ENCODE data around the gene ZNF555. TPM values are rescaled to one million over a fixed set of nuclear protein-coding genes. Genes with fewer than 3 reads are reported as not detected.
A peak's percentile ranks its signal among the peaks of the same experiment; 100 is the strongest.

The ZNF555 gene
- total RNA-seq, 1 donor from 2014 or later, result 15.7 TPM

DNA sequence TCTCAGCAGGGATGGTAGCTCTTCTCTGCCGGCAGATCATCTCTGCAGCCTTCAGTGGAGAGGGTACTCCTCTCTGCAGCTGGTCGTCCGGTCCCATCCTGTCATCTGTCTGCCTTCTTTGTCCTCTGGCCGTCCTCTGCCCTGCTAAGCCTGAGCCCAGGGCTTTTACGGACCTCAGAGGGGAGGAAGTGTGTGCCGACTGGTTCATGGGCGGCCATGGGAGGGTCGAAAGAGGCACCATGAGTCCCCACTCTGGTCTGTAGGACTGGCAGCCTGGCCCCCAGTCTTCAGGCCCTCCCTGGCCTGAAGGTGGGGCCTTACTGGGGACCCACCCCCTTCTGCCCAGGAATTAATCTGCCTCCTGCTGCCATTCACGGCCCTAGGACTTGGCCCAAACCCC lies 17.6 kb upstream of the ZNF555 start:
- Histone ChIP-seq H3K27ac (ENCODE audit: low read depth, low read length) (no peak overlapping the region), H3K4me1 (ENCODE audit: control insufficient read depth in 3 of 3, insufficient read depth in 3 of 3, low read length in 3 of 3) (peaks cover 6 to 8% (median 8%) of the 10 kb centered on the region in 3 donors), H3K36me3 (ENCODE audit: control insufficient read depth in 3 of 3, insufficient read depth in 3 of 3, low read length in 3 of 3) (peaks cover 18 to 36% (median 25%) of the 10 kb centered on the region in 3 donors), H3K4me3 (ENCODE audit: low read length in 3 of 3) (no peak overlapping the region), H3K9me3 (ENCODE audit: control insufficient read depth in 3 of 3, low read length in 3 of 3) (peaks cover 0 to 1% (median 0%) of the 10 kb centered on the region in 3 donors), H3K27me3 (ENCODE audit: control insufficient read depth in 3 of 3, insufficient read depth in 3 of 3, low read length in 3 of 3) (no peaks in the 10 kb centered on the region), H3K9ac (ENCODE audit: low read depth in 1 of 3, low read length in 3 of 3) (no peak overlapping the region)

DNA sequence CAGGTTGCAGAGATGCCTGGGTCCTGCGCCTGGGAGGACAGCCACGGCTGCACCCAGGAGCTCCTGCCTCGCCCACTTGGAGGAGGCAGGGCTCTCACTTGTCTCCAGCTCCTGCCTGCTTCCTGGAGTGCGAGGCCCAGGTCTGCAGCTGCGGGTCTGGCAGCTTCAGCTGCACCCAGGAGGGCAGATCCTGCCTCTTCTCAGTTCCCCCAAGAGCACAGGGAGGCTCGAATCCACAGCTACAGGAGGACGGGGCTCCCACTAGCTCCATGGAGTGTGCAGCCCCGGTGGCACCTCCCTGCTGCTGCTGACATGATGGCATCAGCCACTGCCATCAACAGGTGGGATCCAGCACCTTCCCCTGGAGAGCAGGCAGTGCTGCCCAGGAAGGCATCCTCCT lies 17.1 kb upstream of the ZNF555 start:
- peaks cover 6 to 8% (median 8%) of the 10 kb centered on the region in 3 donors for H3K4me1 ChIP-seq (ENCODE audit: control insufficient read depth in 3 of 3, insufficient read depth in 3 of 3, low read length in 3 of 3)
- H3K36me3 ChIP-seq (ENCODE audit: control insufficient read depth in 3 of 3, insufficient read depth in 3 of 3, low read length in 3 of 3), result peaks cover 21 to 39% (median 26%) of the 10 kb centered on the region in 3 donors
- no peak overlapping the region for H3K4me3 ChIP-seq (ENCODE audit: low read length in 3 of 3)
- H3K9me3 ChIP-seq (ENCODE audit: control insufficient read depth in 3 of 3, low read length in 3 of 3), result peaks cover 0 to 2% (median 0%) of the 10 kb centered on the region in 3 donors
- H3K27ac ChIP-seq (ENCODE audit: low read depth, low read length), result no peak overlapping the region
- no peaks in the 10 kb centered on the region for H3K27me3 ChIP-seq (ENCODE audit: control insufficient read depth in 3 of 3, insufficient read depth in 3 of 3, low read length in 3 of 3)
- no peak overlapping the region for H3K9ac ChIP-seq (ENCODE audit: low read depth in 1 of 3, low read length in 3 of 3)

DNA sequence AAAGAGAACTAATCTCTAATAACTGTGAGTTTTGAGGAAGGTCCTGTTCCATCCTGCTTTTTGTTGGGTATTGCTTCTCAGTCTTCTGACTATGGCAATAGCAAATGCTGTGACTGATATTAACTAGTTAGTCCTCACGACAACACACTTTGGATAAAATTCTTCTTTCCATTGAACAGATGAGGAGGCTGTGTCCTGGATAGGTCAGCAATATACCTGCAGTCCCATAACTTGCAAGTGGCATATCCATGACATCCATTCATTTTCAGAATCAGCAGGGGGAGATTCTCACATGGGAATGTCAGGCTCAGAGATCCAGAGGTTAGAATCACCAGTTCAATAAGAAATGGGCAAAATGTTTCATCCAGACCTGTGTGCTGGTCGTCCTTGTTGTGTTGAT lies 14.3 kb upstream of the ZNF555 start:
- Histone ChIP-seq H3K9me3 (ENCODE audit: control insufficient read depth in 3 of 3, low read length in 3 of 3) (peaks cover 0 to 2% (median 0%) of the 10 kb centered on the region in 3 donors), H3K4me1 (ENCODE audit: control insufficient read depth in 3 of 3, insufficient read depth in 3 of 3, low read length in 3 of 3) (no peaks in the 10 kb centered on the region), H3K4me3 (ENCODE audit: low read length in 3 of 3) (no peak overlapping the region), H3K27me3 (ENCODE audit: control insufficient read depth in 3 of 3, insufficient read depth in 3 of 3, low read length in 3 of 3) (no peaks in the 10 kb centered on the region), H3K27ac (ENCODE audit: low read depth, low read length) (no peak overlapping the region), H3K9ac (ENCODE audit: low read depth in 1 of 3, low read length in 3 of 3) (no peak overlapping the region), H3K36me3 (ENCODE audit: control insufficient read depth in 3 of 3, insufficient read depth in 3 of 3, low read length in 3 of 3) (peaks cover 25 to 42% (median 28%) of the 10 kb centered on the region in 3 donors)

DNA sequence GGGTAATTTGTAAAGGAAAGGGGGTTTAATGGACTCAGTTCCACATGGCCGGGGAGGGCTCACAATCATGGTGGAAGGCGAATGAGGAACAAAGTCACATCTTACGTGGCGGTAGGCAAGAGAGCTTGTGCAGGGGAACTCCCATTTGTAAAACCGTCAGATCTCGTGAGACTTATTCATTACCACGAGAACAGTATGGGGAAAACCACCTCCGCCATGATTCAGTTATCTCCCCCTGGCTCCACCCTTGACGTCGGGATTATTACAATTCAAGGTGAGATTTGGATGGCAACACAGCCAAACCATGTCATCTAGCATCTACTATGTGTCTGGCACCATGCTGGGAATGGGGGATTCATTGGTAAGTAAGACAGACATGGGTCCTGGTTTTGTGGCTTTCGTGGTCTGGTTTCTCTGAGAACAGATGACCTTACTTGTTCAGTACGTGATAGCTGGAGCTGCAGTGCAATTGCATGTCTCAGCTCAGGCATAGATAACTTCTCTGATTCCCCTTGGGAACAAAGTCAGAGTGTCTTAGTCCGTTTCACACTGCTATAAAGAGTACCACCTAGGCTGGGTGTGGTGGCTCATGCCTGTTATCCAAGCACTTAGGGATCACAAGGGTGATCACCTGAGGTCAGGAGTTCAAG lies 13.3 kb upstream of the ZNF555 start:
- H3K9me3 ChIP-seq (ENCODE audit: control insufficient read depth in 3 of 3, low read length in 3 of 3), result peaks cover 0 to 8% (median 7%) of the 10 kb centered on the region in 3 donors
- H3K27me3 ChIP-seq (ENCODE audit: control insufficient read depth in 3 of 3, insufficient read depth in 3 of 3, low read length in 3 of 3), result no peaks in the 10 kb centered on the region
- no peak overlapping the region for H3K4me3 ChIP-seq (ENCODE audit: low read length in 3 of 3)
- H3K9ac ChIP-seq (ENCODE audit: low read depth in 1 of 3, low read length in 3 of 3), result no peak overlapping the region
- no peaks in the 10 kb centered on the region for H3K4me1 ChIP-seq (ENCODE audit: control insufficient read depth in 3 of 3, insufficient read depth in 3 of 3, low read length in 3 of 3)
- peaks cover 33 to 46% (median 37%) of the 10 kb centered on the region in 3 donors for H3K36me3 ChIP-seq (ENCODE audit: control insufficient read depth in 3 of 3, insufficient read depth in 3 of 3, low read length in 3 of 3)
- no peak overlapping the region for H3K27ac ChIP-seq (ENCODE audit: low read depth, low read length)

DNA sequence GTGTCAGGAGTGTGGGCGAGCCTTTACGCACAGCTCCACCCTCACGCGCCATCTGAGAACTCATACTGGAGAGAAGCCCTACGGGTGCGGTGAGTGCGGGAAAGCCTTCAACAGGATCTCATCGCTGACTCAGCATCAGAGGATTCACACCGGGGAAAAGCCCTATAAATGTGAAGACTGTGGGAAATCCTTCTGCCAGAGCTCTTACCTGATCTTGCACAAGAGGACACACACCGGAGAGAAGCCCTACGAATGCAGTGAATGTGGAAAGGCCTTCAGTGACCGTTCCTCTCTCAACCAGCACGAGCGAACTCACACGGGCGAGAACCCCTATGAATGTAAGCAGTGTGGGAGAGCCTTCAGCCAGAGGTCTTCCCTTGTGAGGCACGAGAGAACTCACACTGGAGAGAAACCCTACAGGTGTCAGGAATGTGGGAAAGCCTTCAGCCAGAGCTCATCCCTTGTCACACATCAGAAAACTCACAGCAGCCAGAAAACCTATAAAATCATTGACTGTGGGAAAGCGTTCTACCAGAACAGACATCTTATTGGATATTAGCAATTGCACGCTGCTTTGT lies 6.9 kb upstream of the ZNF555 start:
- Histone ChIP-seq H3K4me3 (ENCODE audit: low read length in 3 of 3) (peak overlapping the region in 2 of 3 donors; percentile 6 to 41), H3K9ac (ENCODE audit: low read depth in 1 of 3, low read length in 3 of 3) (no peak overlapping the region), H3K27ac (ENCODE audit: low read depth, low read length) (no peak overlapping the region), H3K27me3 (ENCODE audit: control insufficient read depth in 3 of 3, insufficient read depth in 3 of 3, low read length in 3 of 3) (no peaks in the 10 kb centered on the region), H3K36me3 (ENCODE audit: control insufficient read depth in 3 of 3, insufficient read depth in 3 of 3, low read length in 3 of 3) (peaks cover 39 to 46% (median 45%) of the 10 kb centered on the region in 3 donors), H3K9me3 (ENCODE audit: control insufficient read depth in 3 of 3, low read length in 3 of 3) (peaks cover 30 to 35% (median 32%) of the 10 kb centered on the region in 3 donors), H3K4me1 (ENCODE audit: control insufficient read depth in 3 of 3, insufficient read depth in 3 of 3, low read length in 3 of 3) (no peaks in the 10 kb centered on the region)

DNA sequence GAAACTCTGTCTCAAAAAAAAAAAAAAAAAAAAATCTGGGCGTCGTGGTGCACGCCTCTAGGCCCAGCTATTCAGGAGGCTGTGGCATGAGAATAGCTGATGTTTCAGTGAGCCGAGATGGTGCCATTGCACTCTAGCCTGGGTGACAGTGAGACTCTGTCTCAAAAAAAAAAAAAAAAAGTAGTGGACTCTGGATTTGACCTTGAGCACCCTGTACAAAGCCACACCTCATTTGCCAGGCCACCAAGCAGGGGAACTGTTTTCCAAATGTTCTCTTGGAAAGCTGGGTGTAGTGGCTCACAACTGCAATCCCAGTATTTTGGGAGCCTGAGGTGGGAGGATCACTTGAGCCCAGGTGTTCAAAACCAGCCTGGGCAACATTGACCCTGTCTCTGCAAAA lies 3.8 kb upstream of the ZNF555 start:
- Histone ChIP-seq H3K9ac (ENCODE audit: low read depth in 1 of 3, low read length in 3 of 3) (no peak overlapping the region), H3K27me3 (ENCODE audit: control insufficient read depth in 3 of 3, insufficient read depth in 3 of 3, low read length in 3 of 3) (no peaks in the 10 kb centered on the region), H3K9me3 (ENCODE audit: control insufficient read depth in 3 of 3, low read length in 3 of 3) (peaks cover 27 to 35% (median 31%) of the 10 kb centered on the region in 3 donors), H3K36me3 (ENCODE audit: control insufficient read depth in 3 of 3, insufficient read depth in 3 of 3, low read length in 3 of 3) (peaks cover 31 to 40% (median 40%) of the 10 kb centered on the region in 3 donors), H3K4me1 (ENCODE audit: control insufficient read depth in 3 of 3, insufficient read depth in 3 of 3, low read length in 3 of 3) (peaks cover 4 to 8% (median 5%) of the 10 kb centered on the region in 3 donors), H3K4me3 (ENCODE audit: low read length in 3 of 3) (no peak overlapping the region), H3K27ac (ENCODE audit: low read depth, low read length) (no peak overlapping the region)

DNA sequence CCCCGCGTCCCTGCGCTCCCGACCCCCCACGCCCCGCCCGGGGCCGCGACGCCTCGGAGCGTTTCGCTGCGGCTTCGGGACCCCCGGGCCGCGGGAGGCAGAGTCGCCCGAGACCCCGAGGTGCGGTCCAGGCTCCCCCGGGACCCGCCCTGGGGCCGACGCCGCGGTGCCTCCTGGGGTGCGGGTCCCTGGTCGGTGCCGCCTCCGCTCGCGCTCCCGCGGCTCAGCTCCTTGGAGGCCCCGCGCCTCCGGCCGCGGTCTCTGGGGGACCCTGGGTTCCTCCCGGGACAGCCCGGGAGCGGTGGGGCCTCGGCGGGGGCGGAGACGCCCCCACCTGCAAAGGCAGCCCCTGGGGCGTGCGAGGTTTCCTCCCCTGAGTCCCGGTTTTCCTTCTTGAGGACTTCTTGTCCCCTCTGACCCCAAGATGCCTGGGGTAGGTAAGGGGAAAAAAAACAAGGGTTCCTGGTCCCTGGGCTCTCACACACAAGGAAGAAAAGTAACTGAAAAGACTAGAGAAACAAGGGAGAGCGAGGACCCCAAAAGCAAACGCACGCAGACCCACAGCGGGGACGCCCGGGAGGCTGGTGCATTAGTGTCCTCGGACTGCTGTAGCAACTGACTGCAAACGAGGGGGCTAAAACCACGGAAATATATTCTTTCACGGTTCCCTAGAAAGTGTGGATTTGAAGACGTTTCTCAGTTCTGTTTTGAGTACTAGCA lies 740 bp downstream of the ZNF555 start:
- H3K4me3 ChIP-seq (ENCODE audit: low read length in 3 of 3), result peak overlapping the region; percentile 78 to 83 (median 79)
- H3K36me3 ChIP-seq (ENCODE audit: control insufficient read depth in 3 of 3, insufficient read depth in 3 of 3, low read length in 3 of 3), result peaks cover 0 to 7% (median 7%) of the 10 kb centered on the region in 3 donors
- H3K4me1 ChIP-seq (ENCODE audit: control insufficient read depth in 3 of 3, insufficient read depth in 3 of 3, low read length in 3 of 3), result peaks cover 26 to 32% (median 30%) of the 10 kb centered on the region in 3 donors
- peaks cover 0 to 3% (median 2%) of the 10 kb centered on the region in 3 donors for H3K9me3 ChIP-seq (ENCODE audit: control insufficient read depth in 3 of 3, low read length in 3 of 3)
- H3K27ac ChIP-seq (ENCODE audit: low read depth, low read length), result no peak overlapping the region
- H3K9ac ChIP-seq (ENCODE audit: low read depth in 1 of 3, low read length in 3 of 3), result peak overlapping the region; percentile 74 to 87 (median 79)
- H3K27me3 ChIP-seq (ENCODE audit: control insufficient read depth in 3 of 3, insufficient read depth in 3 of 3, low read length in 3 of 3), result no peaks in the 10 kb centered on the region

DNA sequence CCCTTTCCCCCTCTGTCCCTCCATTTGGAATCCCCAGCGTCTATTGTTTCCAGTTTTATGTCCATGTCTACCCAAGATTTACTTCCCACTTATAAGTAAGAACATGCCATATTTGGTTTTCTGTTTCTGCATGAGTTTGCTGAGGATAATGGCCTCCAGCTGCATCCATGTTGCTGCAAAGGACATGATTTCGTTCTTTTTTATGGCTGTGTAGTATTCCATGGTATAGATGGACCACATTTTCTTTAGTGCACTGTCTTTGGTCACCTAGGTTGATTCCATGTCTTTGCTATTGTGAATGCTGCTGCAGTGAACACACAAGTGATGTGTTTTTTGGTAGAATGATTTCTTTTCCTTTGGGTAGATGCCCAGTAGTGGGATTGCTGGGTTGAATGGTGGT lies 3.8 kb downstream of the ZNF555 start:
- Histone ChIP-seq H3K4me1 (ENCODE audit: control insufficient read depth in 3 of 3, insufficient read depth in 3 of 3, low read length in 3 of 3) (peaks cover 32 to 40% (median 33%) of the 10 kb centered on the region in 3 donors), H3K9ac (ENCODE audit: low read depth in 1 of 3, low read length in 3 of 3) (no peak overlapping the region), H3K27ac (ENCODE audit: low read depth, low read length) (no peak overlapping the region)

DNA sequence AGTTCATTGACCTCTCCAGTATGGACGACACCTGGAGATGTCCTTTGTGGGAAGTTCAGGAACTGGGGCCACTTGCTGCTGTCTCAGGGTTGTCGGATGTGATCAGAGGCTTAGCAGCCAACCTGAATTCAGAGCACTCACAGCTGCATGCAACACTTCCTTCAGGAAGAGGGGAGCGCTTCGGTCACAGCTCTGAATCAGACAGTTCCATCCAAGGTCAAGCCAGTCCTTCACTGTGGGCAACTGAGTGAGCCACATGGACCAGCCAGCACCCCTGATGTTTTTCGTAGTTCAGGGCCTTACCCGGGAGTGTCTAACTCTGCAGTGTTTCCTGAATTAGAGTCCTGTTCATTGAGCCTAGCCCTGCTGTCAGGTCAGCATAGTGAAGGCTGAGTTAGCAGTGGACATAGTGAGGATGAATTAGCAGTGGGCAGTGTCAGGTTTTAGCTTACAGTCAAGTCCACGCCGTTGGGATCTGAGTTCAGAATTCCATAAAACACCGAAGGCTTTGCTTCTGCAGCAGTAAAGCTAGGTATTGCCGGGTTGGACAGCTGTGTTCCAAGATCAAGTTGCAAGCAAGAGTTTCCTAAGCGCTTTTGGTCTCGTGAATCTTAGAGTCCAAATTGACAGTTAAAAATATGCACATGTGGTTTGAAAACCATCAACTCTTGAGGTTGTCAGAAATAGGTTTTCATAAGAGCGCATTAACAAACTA lies 5.1 kb downstream of the ZNF555 start:
- H3K9ac ChIP-seq (ENCODE audit: low read depth in 1 of 3, low read length in 3 of 3), result peak overlapping the region in 2 of 3 donors; percentile 46 to 71
- H3K9me3 ChIP-seq (ENCODE audit: control insufficient read depth in 3 of 3, low read length in 3 of 3), result peaks cover 2 to 9% (median 7%) of the 10 kb centered on the region in 3 donors
- peaks cover 32 to 37% (median 33%) of the 10 kb centered on the region in 3 donors for H3K4me1 ChIP-seq (ENCODE audit: control insufficient read depth in 3 of 3, insufficient read depth in 3 of 3, low read length in 3 of 3)
- H3K4me3 ChIP-seq (ENCODE audit: low read length in 3 of 3), result peak overlapping the region; percentile 47 to 61 (median 48)
- peak overlapping the region; percentile 59 for H3K27ac ChIP-seq (ENCODE audit: low read depth, low read length)
- peaks cover 12 to 20% (median 16%) of the 10 kb centered on the region in 3 donors for H3K36me3 ChIP-seq (ENCODE audit: control insufficient read depth in 3 of 3, insufficient read depth in 3 of 3, low read length in 3 of 3)
- no peaks in the 10 kb centered on the region for H3K27me3 ChIP-seq (ENCODE audit: control insufficient read depth in 3 of 3, insufficient read depth in 3 of 3, low read length in 3 of 3)

More for the DNA sequence above, 3.8 kb downstream of the ZNF555 start:
- no peak overlapping the region for H3K4me3 ChIP-seq (ENCODE audit: low read length in 3 of 3)
- H3K27me3 ChIP-seq (ENCODE audit: control insufficient read depth in 3 of 3, insufficient read depth in 3 of 3, low read length in 3 of 3), result no peaks in the 10 kb centered on the region
- H3K9me3 ChIP-seq (ENCODE audit: control insufficient read depth in 3 of 3, low read length in 3 of 3), result peaks cover 0 to 2% (median 2%) of the 10 kb centered on the region in 3 donors
- peaks cover 2 to 9% (median 7%) of the 10 kb centered on the region in 3 donors for H3K36me3 ChIP-seq (ENCODE audit: control insufficient read depth in 3 of 3, insufficient read depth in 3 of 3, low read length in 3 of 3)
